IMR-90 (cell line): ENCODE results near the gene SLC1A5. TPM values are rescaled to one million over a fixed set of nuclear protein-coding genes. Genes with fewer than 3 reads are reported as not detected.
A peak's percentile ranks its signal among the peaks of the same experiment; 100 is the strongest.

Experiments
- BHLHE40 ChIP-seq: fragments of 150-350 bp; IDR thresholded peaks from 2 replicates; pipeline ENCODE4 v1.6.1; 2016; ENCODE audit warnings: mild to moderate bottlenecking, low read depth, low read length
- MAZ ChIP-seq: IDR thresholded peaks from 2 replicates; pipeline ENCODE4 v1.6.1; 2012; ENCODE audit warnings: low read depth, mild to moderate bottlenecking, low read length, improper control_type of control experiment, moderate library complexity, borderline replicate concordance
- POLR2A ChIP-seq: IDR thresholded peaks from 2 replicates; pipeline ENCODE4 v1.6.1; 2012; ENCODE audit warnings: mild to moderate bottlenecking, low read depth, low read length
- RAD21 ChIP-seq: IDR thresholded peaks from 2 replicates; pipeline ENCODE4 v1.6.1; 2012; ENCODE audit warnings: low read length, improper control_type of control experiment
- polyA plus RNA-seq, 3 experiments: library from polyadenylated mRNA; depleted of rRNA; stranded (reverse); fragments of >200 nt; gene quantifications; 2 replicates each; pipeline ENCODE4 v1.2.3, GENCODE V29; 2012; ENCODE audit warnings: low replicate concordance in 1 of 3
- total RNA-seq: library from RNA; depleted of rRNA; stranded (reverse); fragments of >200 nt; gene quantifications from 2 replicates; pipeline ENCODE4 v1.2.3, GENCODE V29; 2012
- TF ChIP-seq, protein P1 (sequence below): fragments of 150-350 bp; IDR thresholded peaks from 2 replicates; pipeline ENCODE4 v1.6.1; 2017; ENCODE audit warnings: mild to moderate bottlenecking, antibody characterized with exemption, low read length, low read depth

The SLC1A5 gene
- total and polyA plus RNA-seq, 2 of the 4 experiments (the other 2 are of a cell fraction), result 142 to 171 TPM

DNA sequence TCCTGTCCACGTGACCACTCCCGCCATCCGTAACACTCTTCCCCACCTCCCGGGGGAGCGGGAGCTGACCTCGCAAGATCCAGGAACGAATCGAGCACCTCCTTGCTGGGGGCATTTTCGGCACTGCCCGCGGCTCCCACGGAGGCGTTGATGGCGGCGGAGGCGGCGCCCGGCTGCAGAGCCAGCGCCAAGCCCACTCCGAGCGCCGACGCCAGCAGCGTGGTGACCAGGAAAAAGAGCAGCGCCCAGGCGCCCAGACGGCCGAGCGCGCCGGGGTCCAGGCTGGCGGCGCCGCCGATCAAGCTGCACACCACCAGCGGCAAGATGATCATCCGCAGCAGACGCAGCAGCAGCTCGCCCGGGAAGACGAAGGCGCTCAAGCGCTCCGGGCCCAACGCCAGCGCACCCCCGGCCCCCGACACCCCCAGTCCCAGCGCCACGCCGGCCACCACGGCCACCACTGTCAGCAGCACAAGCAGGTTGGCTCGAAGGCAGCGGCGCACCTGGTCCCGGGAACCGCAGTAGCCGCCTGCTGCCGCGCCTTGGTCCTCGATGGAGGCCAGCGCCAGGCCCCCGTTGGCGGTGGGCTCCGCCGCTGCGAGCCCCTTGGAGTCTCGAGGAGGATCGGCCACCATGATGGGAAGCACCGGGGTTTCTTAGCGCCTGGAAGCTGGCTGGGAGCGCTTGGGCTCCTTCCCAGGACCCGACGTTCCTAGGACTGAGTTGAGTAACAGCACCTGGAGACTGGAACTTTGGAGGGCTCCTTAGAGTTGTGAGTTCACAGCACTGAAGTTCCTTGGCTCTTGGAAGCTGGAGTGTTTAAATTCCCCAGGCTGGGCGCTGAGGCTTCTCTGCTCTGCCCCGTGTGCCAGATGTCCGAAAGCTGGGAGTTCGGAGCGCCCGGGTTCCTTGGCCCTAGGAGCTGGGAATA is 798 bp downstream of the SLC1A5 start (continued):
- TF ChIP-seq, protein P1, sequence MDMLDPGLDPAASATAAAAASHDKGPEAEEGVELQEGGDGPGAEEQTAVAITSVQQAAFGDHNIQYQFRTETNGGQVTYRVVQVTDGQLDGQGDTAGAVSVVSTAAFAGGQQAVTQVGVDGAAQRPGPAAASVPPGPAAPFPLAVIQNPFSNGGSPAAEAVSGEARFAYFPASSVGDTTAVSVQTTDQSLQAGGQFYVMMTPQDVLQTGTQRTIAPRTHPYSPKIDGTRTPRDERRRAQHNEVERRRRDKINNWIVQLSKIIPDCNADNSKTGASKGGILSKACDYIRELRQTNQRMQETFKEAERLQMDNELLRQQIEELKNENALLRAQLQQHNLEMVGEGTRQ, result peak; percentile 87; the same call in 1 of the 2 replicates
- TF ChIP-seq MAZ (0 out of 2 replicates have a peak, but pooled peaks have one; percentile 28), BHLHE40 (0 out of 2 replicates have a peak, but pooled peaks have one; percentile 21), RAD21 (no peak), POLR2A (no peak)
